Endothelial cell of umbilical vein (primary cell): ENCODE data around the gene COL6A2. TPM values are rescaled to one million over a fixed set of nuclear protein-coding genes. Genes with fewer than 3 reads are reported as not detected.

Experiments
- BruUV-seq: library from RNA; stranded (reverse); fragments of 400-500 nt; replicated peaks from 2 replicates; lab custom pipeline; 2021; lab: Mats Ljungman, UMichigan
- CTCF ChIA-PET: fragments of 300-600, 350-600 bp; sonication (Branson Sonifier 250); formaldehyde crosslinking; loops from one replicate; lab custom pipeline; 2021; ENCODE audit warnings: antibody characterized with exemption, inconsistent platforms; lab: Charles Lee
- POLR2A ChIA-PET: fragments of 300-600, 350-600 bp; sonication (Branson Sonifier 250); formaldehyde crosslinking; loops from one replicate; lab custom pipeline; 2021; ENCODE audit warnings: antibody characterized with exemption, inconsistent platforms; lab: Charles Lee
- DNase-seq: peaks from one replicate; pipeline ENCODE4 v3.0.0-alpha.2; 2011; ENCODE audit warnings: low read depth, low spot score
- FAIRE-seq: peaks from 2 replicates; lab custom pipeline; 2011; peaks lifted over from hg19 to GRCh38; lab: Jason Lieb, UNC
- H2AFZ ChIP-seq: 2 replicates; pipeline ENCODE4 v1.6.0; 2012; ENCODE audit warnings: low read depth, low read length, control low read depth, inconsistent platforms
- H3K27ac ChIP-seq: 2 replicates; pipeline ENCODE4 v1.5.1; 2011; ENCODE audit warnings: low read depth, mild to moderate bottlenecking, control low read depth, low read length, moderate library complexity; ENCODE audit not compliant: insufficient read depth
- H3K27me3 ChIP-seq, 2 experiments: 2 replicates each; pipeline versions ENCODE4 v1.6.0 to v1.6.1; 2011; ENCODE audit warnings: low read length in 2 of 2, mixed read lengths in 1 of 2; ENCODE audit not compliant: control insufficient read depth in 2 of 2, insufficient read depth in 2 of 2
- H3K36me3 ChIP-seq, 2 experiments: 2 replicates in 1 of 2; 3 replicates in 1 of 2; pipeline ENCODE4 v1.5.1; 2011; ENCODE audit warnings: low read length in 2 of 2, mild to moderate bottlenecking in 1 of 2, moderate library complexity in 1 of 2; ENCODE audit not compliant: control insufficient read depth in 2 of 2, insufficient read depth in 2 of 2; ENCODE audit errors: extremely low read depth in 1 of 2
- H3K4me1 ChIP-seq: 3 replicates; pipeline ENCODE4 v1.5.1; 2011; ENCODE audit warnings: mild to moderate bottlenecking, low read length; ENCODE audit not compliant: control insufficient read depth, insufficient read depth; ENCODE audit errors: extremely low read depth
- H3K4me2 ChIP-seq: 2 replicates; pipeline ENCODE4 v1.6.1; 2011; ENCODE audit warnings: low read length, control low read depth, mixed read lengths; ENCODE audit not compliant: insufficient read depth
- H3K4me3 ChIP-seq, 3 experiments: fragments of 200-600 bp in 1 of 3; sonication (generic), shearing (Covaris generic) in 1 of 3; replicated peaks in 1 of 3; 2 replicates each; pipeline ENCODE4 v1.5.1; 2011 to 2016; ENCODE audit warnings: control low read depth in 3 of 3, low read length in 3 of 3, mild to moderate bottlenecking in 2 of 3, inconsistent platforms in 1 of 3, low read depth in 1 of 3, moderate library complexity in 1 of 3; ENCODE audit not compliant: insufficient read depth in 1 of 3
- H3K79me2 ChIP-seq: 2 replicates; pipeline ENCODE4 v1.6.0; 2012; ENCODE audit warnings: low read length, inconsistent platforms; ENCODE audit not compliant: control insufficient read depth, insufficient read depth
- H3K9ac ChIP-seq: replicated peaks from 2 replicates; pipeline ENCODE3; 2011; ENCODE audit warnings: low read length, control low read depth; ENCODE audit not compliant: insufficient read depth; ENCODE audit errors: extremely low read depth
- H3K9me1 ChIP-seq: replicated peaks from 3 replicates; pipeline ENCODE4 v1.6.0; 2011; ENCODE audit warnings: mild to moderate bottlenecking, low read length; ENCODE audit not compliant: control insufficient read depth, insufficient read depth; ENCODE audit errors: extremely low read depth
- H3K9me3 ChIP-seq: replicated peaks from 2 replicates; pipeline ENCODE4 v1.5.1; 2012; ENCODE audit warnings: low read length, inconsistent platforms; ENCODE audit not compliant: control insufficient read depth, insufficient read depth
- H4K20me1 ChIP-seq: replicated peaks from 2 replicates; pipeline ENCODE3; 2011; ENCODE audit warnings: mild to moderate bottlenecking, low read length; ENCODE audit not compliant: control insufficient read depth, insufficient read depth; ENCODE audit errors: extremely low read depth
- CTCF ChIP-seq, 2 donors: IDR thresholded peaks; 1 replicate in 1 of 2; 2 replicates in 1 of 2; pipeline ENCODE4 v1.5.1; 2011; ENCODE audit warnings: low read length in 2 of 2, mild to moderate bottlenecking in 2 of 2, moderate library complexity in 2 of 2, control low read depth in 1 of 2, inconsistent platforms in 1 of 2, low read depth in 1 of 2; ENCODE audit not compliant: insufficient read depth in 1 of 2; ENCODE audit errors: extremely low read depth in 1 of 2
- EZH2 ChIP-seq: IDR thresholded peaks from 2 replicates; pipeline ENCODE4 v1.6.1; 2012; ENCODE audit warnings: borderline replicate concordance, low read depth, mild to moderate bottlenecking, moderate library complexity, low read length, inconsistent platforms; ENCODE audit not compliant: severe bottlenecking
- FOS ChIP-seq: IDR thresholded peaks from 2 replicates; pipeline ENCODE4 v1.6.1; 2011; ENCODE audit warnings: mild to moderate bottlenecking, low read length, moderate library complexity, borderline replicate concordance; ENCODE audit not compliant: insufficient read depth
- GATA2 ChIP-seq: IDR thresholded peaks from 2 replicates; pipeline ENCODE4 v1.7.0; 2011; ENCODE audit warnings: low read depth, mild to moderate bottlenecking, moderate library complexity, mixed read lengths, low read length; ENCODE audit not compliant: insufficient read length, insufficient read depth
- JUN ChIP-seq: IDR thresholded peaks from 2 replicates; pipeline ENCODE4 v1.6.1; 2011; ENCODE audit warnings: borderline replicate concordance, low read depth; ENCODE audit not compliant: insufficient read length, insufficient read depth
- MAX ChIP-seq: IDR thresholded peaks from 2 replicates; pipeline ENCODE4 v1.6.1; 2011; ENCODE audit not compliant: insufficient read depth, insufficient read length
- MYC ChIP-seq: IDR thresholded peaks from one replicate; pipeline ENCODE4 v1.6.1; 2011; ENCODE audit warnings: mild to moderate bottlenecking, low read depth, low read length
- POLR2A ChIP-seq: IDR thresholded peaks from 2 replicates; pipeline ENCODE4 v1.6.1; 2012; ENCODE audit warnings: low read depth, mild to moderate bottlenecking, control low read depth, low read length
- POLR2AphosphoS5 ChIP-seq: IDR thresholded peaks from 2 replicates; pipeline ENCODE4 v1.6.1; 2012; ENCODE audit warnings: low read depth, mild to moderate bottlenecking, control low read depth, low read length, moderate library complexity; ENCODE audit not compliant: insufficient read depth
- dilution Hi-C: fragments of 300-500 bp; cut with MboI; formaldehyde crosslinking; loops from one replicate; pipeline ENCODE4 v1.15.0; 2019; ENCODE audit warnings: low sequenced_read_pairs; ENCODE audit not compliant: extremely low pct_ligation_motif_present
- intact Hi-C: fragments of 100-400 bp; cut with micrococcal nuclease; formaldehyde crosslinking; loops from one replicate; pipeline ENCODE4 v1.10.0; 2022
- polyA plus RNA-seq, 4 experiments: library from polyadenylated mRNA; depleted of rRNA in 3 of 4; stranded (reverse) in 3 of 4; unstranded in 1 of 4; fragments of >200 nt; gene quantifications; 2 replicates each; pipeline versions ENCODE4 v1.2.1 to v1.2.3, GENCODE V29; 2011 to 2012; ENCODE audit warnings: missing spikeins in 1 of 4
- total RNA-seq: library from RNA; stranded (reverse); gene quantifications from 2 replicates; pipeline ENCODE4 v1.2.3, GENCODE V29; 2021

Gene COL6A2
- total and polyA plus RNA-seq, 2 donors (not counting 3 experiments of a cell fraction or from before 2014, with no cell fraction given), result 3.4 to 6.1 TPM

- dilution Hi-C loops (no loop called here), intact Hi-C loops (no loop called here)
- CTCF ChIA-PET, result interaction anchor here (1.7 kb wide), 1 partner anchor 127 kb away, joined by 4 read pairs; no protein-coding TSS in a partner anchor
- POLR2A ChIA-PET, result no interaction called here
- no peak overlapping the region for H3K4me3 ChIP-seq
- H3K27me3 ChIP-seq, result peaks cover 23 to 46% of the 10 kb centered on the region in 2 experiments
- H3K36me3 ChIP-seq, result no peaks in the 10 kb centered on the region
- H4K20me1 ChIP-seq, result no peaks in the 10 kb centered on the region
- DNase-seq (no peak), FAIRE-seq (no peak)
- no peaks in the 10 kb centered on the region for H3K9me3 ChIP-seq
- no peak overlapping the region for H3K9ac ChIP-seq
- H3K4me1 ChIP-seq, result no peaks in the 10 kb centered on the region
- no peak overlapping the region for H3K4me2 ChIP-seq
- no TSS peak for BruUV-seq
- no peak overlapping the region for H3K27ac ChIP-seq
- no peaks in the 10 kb centered on the region for H3K79me2 ChIP-seq
- no peak overlapping the region for H2AFZ ChIP-seq
- H3K9me1 ChIP-seq, result no peaks in the 10 kb centered on the region
- TF ChIP-seq POLR2A, result no peak
- no peak for TF ChIP-seq POLR2AphosphoS5
- no peak for TF ChIP-seq MAX
- TF ChIP-seq MYC, result no peak
- TF ChIP-seq EZH2, result no peak
- TF ChIP-seq GATA2, result no peak
- no peak for TF ChIP-seq CTCF (IDR thresholded peaks at IDR 0.05; ENCODE audit: extremely low read depth in 1 of 2, insufficient read depth in 1 of 2, low read depth in 1 of 2, low read length in 2 of 2)
- TF ChIP-seq JUN, result no peak
- TF ChIP-seq FOS, result no peak
Measured at GRCh38 chr21:46100426-46100825, 2.5 kb downstream of the COL6A2 start.
